ENCODE data around the gene WWC2.

WWC2 gene

GRCh38 chr4:183223053-183223452, 124.0 kb downstream of the WWC2 start:
- Histone ChIP-seq H3K27me3 (no peaks in the 10 kb centered on the region), H3K9me3 (no peaks in the 10 kb centered on the region), H3K36me3 (no peaks in the 10 kb centered on the region), H3K4me3 (no peak overlapping the region), H3K27ac (no peak overlapping the region), H3K4me1 (peaks cover 0 to 8% (median 3%) of the 10 kb centered on the region in 4 donors)
- TF ChIP-seq CTCF (IDR thresholded peaks at IDR 0.05): no peak
- intact Hi-C loops (cut with DNase I; ENCODE audit: low total_unique reads): no loop called here
- DNase-seq: no peak

- H3K36me3 ChIP-seq: peaks cover 0 to 4% (median 0%) of the 10 kb centered on the region in 3 donors
- no peak overlapping the region for H3K4me3 ChIP-seq
- H3K9me3 ChIP-seq: no peaks in the 10 kb centered on the region
- intact Hi-C loops (cut with DNase I; ENCODE audit: low total_unique reads): no loop called here
- no peak for DNase-seq
- H3K4me1 ChIP-seq: no peaks in the 10 kb centered on the region
- no peak for TF ChIP-seq CTCF (IDR thresholded peaks at IDR 0.05)
- H3K27ac ChIP-seq: no peak overlapping the region
- H3K27me3 ChIP-seq: no peaks in the 10 kb centered on the region
Measured at GRCh38 chr4:183229397-183229796, 130.3 kb downstream of the WWC2 start.

GRCh38 chr4:183240581-183241321, 141.7 kb downstream of the WWC2 start:
- intact Hi-C loops (cut with DNase I; ENCODE audit: low total_unique reads): no loop called here
- no peak for DNase-seq
- Histone ChIP-seq H3K9me3 (peaks cover 0 to 5% (median 0%) of the 10 kb centered on the region in 3 donors), H3K27me3 (no peaks in the 10 kb centered on the region), H3K27ac (no peak overlapping the region), H3K4me1 (no peaks in the 10 kb centered on the region), H3K4me3 (no peak overlapping the region), H3K36me3 (peaks cover 7 to 21% (median 17%) of the 10 kb centered on the region in 3 donors)
- no peak for TF ChIP-seq CTCF (IDR thresholded peaks at IDR 0.05)

- Histone ChIP-seq H3K4me3 (no peak overlapping the region), H3K27me3 (no peaks in the 10 kb centered on the region), H3K4me1 (no peaks in the 10 kb centered on the region), H3K27ac (no peak overlapping the region), H3K36me3 (peaks cover 7 to 26% (median 19%) of the 10 kb centered on the region in 3 donors), H3K9me3 (peaks cover 0 to 5% (median 0%) of the 10 kb centered on the region in 3 donors)
- TF ChIP-seq CTCF (IDR thresholded peaks at IDR 0.05): no peak
- intact Hi-C loops (cut with DNase I; ENCODE audit: low total_unique reads): no loop called here
- no peak for DNase-seq
Measured at GRCh38 chr4:183241322-183241640, 142.2 kb downstream of the WWC2 start.

- no peaks in the 10 kb centered on the region for H3K4me1 ChIP-seq
- H3K36me3 ChIP-seq: peaks cover 7 to 26% (median 19%) of the 10 kb centered on the region in 3 donors
- H3K27ac ChIP-seq: no peak overlapping the region
- no peak overlapping the region for H3K4me3 ChIP-seq
- intact Hi-C loops (cut with DNase I; ENCODE audit: low total_unique reads): no loop called here
- no peaks in the 10 kb centered on the region for H3K27me3 ChIP-seq
- TF ChIP-seq CTCF (IDR thresholded peaks at IDR 0.05): no peak
- peaks cover 0 to 3% (median 0%) of the 10 kb centered on the region in 3 donors for H3K9me3 ChIP-seq
- DNase-seq: no peak
Measured at GRCh38 chr4:183241721-183242151, 142.7 kb downstream of the WWC2 start.
